Activated T-cell treated with anti-CD3 and anti-CD28 coated beads for 4 hours (primary cell): ENCODE results near the gene PPP2R1B.

Source experiments
- DNase-seq: peaks from one replicate; pipeline ENCODE4 v3.0.0-alpha.2; 2020

Gene PPP2R1B

GRCh38 chr11:111745719-111746504 lies 20.3 kb downstream of the PPP2R1B start:
- DNase-seq: no peak

- DNase-seq: no peak
These were observed 22.5 kb downstream of the PPP2R1B start for GRCh38 chr11:111743700-111744099.

GRCh38 chr11:111741751-111742150 lies 24.4 kb downstream of the PPP2R1B start:
- DNase-seq: no peak

GRCh38 chr11:111739299-111739698 lies 26.9 kb downstream of the PPP2R1B start:
- no peak for DNase-seq

GRCh38 chr11:111737444-111738210 lies 28.6 kb downstream of the PPP2R1B start:
- no peak for DNase-seq

- no peak for DNase-seq
These were observed 29.4 kb downstream of the PPP2R1B start for GRCh38 chr11:111736621-111737443.

GRCh38 chr11:111736181-111736590 lies 30.0 kb downstream of the PPP2R1B start:
- no peak for DNase-seq

- no peak for DNase-seq
These were observed 30.7 kb downstream of the PPP2R1B start for GRCh38 chr11:111735262-111736116.

GRCh38 chr11:111734954-111735261 lies 31.3 kb downstream of the PPP2R1B start:
- DNase-seq: no peak

- no peak for DNase-seq
These were observed 31.9 kb downstream of the PPP2R1B start for GRCh38 chr11:111734101-111734953.

- DNase-seq: no peak
These were observed 32.5 kb downstream of the PPP2R1B start for GRCh38 chr11:111733611-111734088.

GRCh38 chr11:111733016-111733415 lies 33.2 kb downstream of the PPP2R1B start:
- DNase-seq: no peak

GRCh38 chr11:111731821-111732220 lies 34.4 kb downstream of the PPP2R1B start:
- DNase-seq: no peak

- DNase-seq: no peak
These were observed 35.2 kb downstream of the PPP2R1B start for GRCh38 chr11:111730871-111731591.

GRCh38 chr11:111729831-111730311 lies 36.3 kb downstream of the PPP2R1B start:
- DNase-seq: no peak

GRCh38 chr11:111729071-111729830 lies 36.9 kb downstream of the PPP2R1B start:
- no peak for DNase-seq

GRCh38 chr11:111727431-111727830 lies 38.8 kb downstream of the PPP2R1B start:
- no peak for DNase-seq

- DNase-seq: no peak
These were observed 39.9 kb downstream of the PPP2R1B start for GRCh38 chr11:111726301-111726713.

- DNase-seq: no peak
These were observed 40.6 kb downstream of the PPP2R1B start for GRCh38 chr11:111725621-111726020.
